GM18868 (cell line): ENCODE results near the gene COL15A1.

ENCODE experiments used
- ATAC-seq: cut with Tn5 transposase; IDR thresholded peaks from one replicate; pipeline ENCODE4 v1.9.1; 2021; ENCODE audit warnings: mild to moderate bottlenecking, moderate library complexity; ENCODE audit not compliant: unreplicated experiment

COL15A1 gene

DNA sequence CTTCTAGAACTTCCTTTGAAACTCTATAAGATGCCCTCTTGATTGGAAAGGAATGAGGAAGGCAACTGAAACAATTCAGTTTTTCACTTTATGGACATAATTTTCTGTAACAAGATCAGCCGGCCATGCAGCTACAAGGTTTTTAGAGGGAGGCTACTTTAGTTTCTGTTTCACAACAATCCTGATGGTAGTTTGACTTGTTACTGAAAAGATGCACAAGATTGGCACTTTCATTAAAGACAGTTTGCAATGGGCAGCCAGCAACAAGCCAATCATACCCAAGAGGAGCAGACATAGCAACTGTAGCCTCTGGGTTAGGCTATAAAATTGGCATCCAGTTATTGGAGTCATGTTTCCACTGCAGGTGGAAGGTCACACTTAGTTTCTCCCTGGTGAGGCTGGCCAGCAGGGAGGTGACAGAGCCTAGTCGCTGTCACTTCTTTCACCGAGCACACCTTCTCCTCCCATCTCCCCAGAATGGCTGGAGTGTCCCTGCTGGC is 87.0 kb downstream of the COL15A1 start:
- ATAC-seq, result no peak

DNA sequence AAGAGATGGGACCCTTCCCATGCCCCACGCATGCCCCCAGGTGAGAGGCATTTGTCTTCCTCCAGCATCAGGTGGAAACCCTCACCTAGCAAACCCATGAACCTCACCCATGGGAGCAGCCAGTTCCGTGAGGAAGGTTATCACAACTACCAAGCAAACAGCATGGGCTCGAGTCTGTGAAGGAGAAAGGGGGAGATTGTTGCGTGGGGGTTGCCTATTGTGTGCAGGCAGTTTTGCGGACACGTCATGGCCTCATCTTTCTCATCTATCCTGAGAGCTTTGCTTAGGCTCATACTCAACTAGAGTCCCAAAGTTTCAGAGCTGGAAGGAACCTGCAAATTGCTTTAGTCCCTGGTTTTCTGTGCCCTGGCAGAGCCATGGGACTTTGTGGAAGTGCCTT is 87.6 kb downstream of the COL15A1 start:
- ATAC-seq, result no peak

DNA sequence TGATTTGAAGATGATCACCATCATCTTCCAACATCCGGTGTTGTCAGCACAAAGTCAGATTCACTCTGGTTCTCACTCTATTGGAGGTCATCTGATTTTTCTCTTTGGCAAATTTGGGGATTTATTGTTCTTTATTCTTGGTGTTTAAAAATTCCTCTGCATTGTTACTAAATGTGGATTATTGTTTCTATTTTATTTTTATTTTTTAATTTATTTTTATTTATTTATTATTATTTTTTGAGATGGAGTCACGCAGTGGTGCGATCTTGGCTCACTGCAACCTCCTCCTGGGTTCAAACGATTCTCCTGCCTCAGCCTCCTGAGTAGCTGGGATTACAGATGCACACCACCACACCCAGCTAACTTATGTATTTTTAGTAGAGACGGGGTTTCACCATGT is 88.3 kb downstream of the COL15A1 start:
- ATAC-seq, result no peak

DNA sequence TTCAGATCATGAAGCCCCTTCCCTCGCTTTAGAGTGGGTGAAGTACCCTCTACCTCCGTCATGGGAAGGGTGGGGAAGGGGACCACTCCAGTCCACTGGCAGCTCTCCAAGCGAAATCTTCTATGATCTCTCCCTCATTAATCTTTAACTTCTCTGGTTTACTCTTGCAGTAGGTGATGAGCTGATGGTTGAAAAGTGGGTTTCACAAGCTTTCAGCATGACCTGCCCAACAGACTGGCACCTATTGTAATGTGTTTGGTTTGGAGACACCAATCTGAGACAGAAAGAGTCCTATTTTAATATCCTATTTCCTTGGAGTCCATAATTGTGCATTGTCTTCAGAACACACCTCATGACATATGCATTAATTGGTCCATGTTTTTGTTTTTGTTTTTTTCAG is 90.4 kb downstream of the COL15A1 start:
- ATAC-seq, result no peak

DNA sequence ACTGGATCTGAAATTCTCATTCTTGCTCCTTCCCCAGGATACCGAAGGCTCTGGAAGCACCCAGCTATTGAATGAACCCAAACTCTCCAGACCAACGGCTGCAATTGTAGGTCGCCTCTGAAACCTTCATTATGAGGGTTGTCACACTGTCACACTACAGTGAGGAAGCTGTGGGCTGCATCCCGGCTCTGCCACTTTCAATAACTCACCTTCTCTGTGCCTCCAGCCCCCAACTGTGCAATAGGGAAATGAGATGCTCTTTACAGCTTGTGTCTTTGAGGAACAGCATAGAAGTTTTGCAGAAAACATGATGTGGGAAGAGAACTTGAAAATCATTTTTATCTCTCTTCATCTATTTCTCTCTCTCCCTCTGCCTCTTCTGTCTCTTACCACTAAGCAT is 91.6 kb downstream of the COL15A1 start:
- no peak for ATAC-seq

DNA sequence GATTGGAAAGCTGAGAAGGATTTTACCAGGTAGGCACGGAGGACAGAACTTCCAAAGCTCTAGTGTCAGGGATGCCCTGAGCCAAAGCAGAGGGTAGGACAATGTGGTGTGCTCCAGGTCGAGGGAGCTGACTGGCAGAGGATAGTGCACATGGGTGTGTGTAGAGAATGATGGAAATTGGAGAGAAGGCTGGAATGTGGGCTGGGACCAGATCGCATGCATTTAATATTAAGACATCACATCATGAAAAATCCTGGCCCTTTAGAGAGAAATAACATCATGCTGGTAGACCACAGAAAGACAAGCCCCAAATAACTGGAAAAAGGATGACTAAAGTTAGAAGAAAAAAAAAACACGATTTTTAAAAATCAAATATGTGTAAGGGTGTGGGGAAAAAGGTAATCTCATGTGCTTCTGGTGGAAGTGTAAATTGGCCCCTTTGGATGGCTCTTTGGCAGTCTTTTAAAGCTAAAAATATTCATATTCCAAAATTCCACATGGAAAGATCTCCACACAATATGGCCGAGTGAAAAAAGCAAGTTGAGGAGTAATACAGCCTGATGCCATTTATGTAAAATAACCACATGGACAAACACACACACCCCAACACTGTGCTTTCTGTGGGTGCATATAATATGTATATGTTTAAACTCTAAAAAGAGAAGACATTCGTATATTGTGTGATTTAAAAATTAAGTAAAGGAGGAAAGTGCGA is 94.2 kb downstream of the COL15A1 start:
- no peak for ATAC-seq

DNA sequence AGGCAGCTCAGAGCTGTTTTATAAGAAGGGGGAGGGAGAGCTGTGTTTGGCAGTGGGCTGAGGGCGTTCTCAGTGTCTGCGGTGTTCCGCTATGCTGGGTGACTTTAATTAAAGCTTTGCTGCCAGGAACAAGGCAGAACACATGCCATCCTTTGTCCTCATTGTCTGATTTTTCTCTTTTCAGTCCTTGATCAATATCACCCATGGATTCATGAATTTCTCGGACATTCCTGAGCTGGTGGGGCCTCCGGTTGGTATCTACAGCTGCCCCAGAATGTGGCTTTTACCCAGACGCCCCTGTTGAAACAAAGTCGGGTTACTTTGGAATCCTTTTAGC is 94.7 kb downstream of the COL15A1 start:
- ATAC-seq, result no peak

DNA sequence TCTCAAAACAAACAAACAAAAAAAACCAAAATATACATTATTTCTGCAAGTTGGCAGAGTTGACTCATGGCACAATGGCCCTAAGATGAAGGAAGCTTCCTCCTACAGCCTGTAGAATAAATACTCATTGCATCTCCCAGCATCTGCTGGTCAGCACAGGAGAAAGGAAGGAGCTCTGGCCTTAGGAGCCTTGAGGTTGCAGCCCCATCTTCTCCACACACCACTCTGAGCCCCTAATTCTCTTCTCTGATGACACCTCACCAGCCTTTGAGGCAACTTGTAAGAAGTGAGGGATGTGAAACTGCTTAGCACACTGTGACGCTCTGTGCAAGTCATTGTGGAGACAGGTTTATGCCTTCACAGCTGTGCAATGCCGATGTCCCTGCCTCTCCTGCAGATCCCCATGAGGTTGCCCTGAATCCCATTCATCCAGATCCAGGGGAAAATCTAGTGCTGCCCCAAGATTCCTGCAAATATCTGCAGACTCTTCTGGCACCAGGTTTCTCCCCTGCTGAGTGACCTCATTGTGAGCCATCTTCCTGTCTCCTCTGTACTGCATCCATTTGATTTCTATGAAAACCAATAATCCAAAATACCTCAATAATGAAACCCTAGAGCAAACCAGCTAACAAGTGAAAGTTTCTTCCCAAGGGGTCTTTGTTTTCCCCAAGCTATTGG is 95.9 kb downstream of the COL15A1 start:
- ATAC-seq, result peak; percentile 63

DNA sequence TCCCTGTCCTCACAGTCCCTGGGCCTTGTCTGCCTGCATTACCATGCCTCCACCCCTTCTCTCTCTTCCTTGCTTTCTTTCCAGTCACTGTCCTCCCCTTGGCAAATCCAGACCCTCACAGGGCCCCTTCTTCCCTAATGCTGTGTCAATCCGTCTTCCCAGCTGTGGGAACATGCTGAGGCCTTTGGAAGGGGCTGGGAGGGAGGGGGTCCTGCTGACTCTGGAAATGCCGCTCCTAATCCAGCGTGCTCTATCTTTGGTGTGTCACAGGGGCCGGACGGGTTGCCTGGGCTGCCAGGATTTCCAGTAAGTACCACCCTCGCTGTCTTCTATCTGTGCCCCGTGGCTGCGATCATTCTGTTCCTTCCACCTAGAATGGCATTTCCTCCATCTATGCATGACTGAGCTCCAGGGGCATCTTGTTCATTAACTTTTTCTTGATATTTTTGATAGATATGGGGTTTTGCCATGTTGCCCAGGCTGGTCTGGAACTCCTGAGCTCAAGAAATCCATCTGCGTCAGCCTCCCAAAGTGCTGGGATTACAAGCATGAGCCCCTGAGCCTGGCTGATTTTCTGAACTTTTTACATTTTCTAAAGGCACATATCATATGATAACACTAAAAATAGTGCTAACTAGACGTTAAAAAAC is 96.7 kb downstream of the COL15A1 start:
- ATAC-seq, result no peak

DNA sequence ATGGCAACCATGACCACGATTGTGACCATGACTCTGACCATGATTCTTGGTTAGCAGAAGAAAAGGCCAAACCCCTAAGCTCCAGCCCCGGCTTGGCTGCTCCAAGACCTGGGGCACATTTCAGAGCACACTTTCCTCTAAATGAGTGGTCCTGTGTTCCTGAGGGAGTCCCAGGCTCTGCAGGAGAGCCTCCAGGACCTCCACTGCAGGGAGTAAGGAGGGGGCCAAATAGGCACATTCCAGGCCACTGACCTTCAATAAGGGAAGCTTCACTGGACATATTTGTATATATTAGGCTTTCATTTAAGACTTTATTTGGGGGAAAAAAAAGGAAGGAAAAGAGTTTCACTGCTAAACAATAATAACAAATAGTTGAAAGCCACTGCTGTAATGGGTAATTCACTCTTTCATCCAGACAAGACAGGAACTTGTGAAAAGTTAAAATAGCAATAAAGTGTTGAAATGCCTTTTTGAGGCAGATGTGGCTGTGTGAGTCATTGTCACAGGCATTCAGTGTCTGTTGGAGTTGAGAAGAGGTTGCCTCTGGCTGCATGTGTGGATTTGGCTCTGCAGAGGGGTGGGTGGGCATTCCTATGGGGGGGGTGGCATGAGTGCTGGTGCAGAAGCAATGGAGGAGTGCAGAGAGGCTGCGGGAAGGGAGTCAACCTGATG is 97.3 kb downstream of the COL15A1 start:
- no peak for ATAC-seq

DNA sequence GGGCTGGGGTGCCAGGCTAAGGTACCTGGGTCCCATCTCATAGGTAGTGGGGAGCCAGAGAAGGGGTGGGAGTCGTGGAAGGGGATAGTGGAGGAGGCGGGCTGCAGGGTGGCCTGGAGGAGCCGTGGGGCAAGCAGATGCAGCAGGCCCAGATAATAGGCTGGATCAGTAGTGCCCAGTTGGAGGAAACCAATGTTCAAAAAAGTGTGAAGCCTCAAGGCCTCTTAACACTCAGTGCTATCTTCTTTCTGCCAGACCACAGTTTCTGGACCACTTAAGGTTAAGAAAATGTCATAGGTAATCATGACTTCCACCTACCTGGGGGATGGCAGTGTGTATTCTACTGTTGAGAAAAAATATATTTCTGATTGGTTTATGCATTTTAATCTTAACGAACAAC is 97.9 kb downstream of the COL15A1 start:
- no peak for ATAC-seq

DNA sequence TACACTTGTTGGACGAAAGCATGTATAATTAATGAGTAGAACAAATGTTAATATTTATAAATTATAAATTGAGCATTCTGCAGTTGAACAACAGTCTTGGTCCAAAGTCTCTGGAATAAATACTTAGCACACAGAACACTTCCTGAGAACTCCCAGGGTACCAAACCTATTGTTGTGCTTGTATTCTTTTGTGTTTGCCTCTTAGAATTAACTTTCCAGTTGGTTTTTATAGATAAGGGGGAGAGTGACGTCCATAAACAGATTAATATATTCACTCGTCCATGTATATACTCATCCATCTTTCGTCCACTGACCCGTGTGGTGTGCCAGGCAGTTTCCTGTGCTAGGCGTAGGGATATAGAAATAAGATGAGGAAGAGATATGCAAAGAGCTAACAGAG is 98.9 kb downstream of the COL15A1 start:
- ATAC-seq, result no peak

DNA sequence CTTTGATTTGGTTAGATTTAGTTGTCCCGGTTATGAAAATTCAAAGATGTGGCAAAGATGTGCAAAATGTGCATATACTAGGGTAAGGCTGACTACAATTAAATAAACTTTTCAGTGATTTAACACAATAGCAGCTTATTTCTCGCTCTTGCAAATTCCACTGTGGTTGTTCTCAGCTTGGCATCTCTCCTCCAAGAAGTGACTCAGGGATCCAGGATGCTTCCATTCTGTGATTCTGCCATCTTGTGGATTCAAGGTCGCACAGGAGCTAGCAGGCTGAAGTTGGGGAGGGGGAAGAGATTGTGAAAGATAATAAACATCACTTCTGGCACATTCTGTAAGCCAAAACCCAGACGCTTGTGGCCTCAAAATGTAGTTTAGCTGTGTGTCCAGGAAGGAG is 101.1 kb downstream of the COL15A1 start:
- ATAC-seq, result no peak

DNA sequence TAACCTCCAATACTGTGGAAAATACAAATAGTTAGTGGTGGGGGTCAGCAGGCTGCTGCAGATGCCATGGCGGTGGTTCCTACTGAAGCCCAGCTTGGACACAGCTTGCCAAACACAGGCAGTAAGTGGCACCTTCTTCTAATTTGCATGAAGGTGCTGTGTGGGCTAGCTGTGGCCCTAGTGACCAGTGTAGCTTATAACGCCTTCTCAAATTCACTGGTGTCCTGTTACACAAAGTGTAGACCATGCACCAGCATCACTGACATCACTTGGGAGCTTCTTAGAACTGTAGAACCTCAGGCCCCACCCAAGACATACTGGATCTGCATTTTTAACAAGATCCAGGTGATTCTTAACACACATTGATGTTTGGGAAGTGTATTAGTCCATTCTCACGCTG is 102.4 kb downstream of the COL15A1 start:
- ATAC-seq, result no peak

DNA sequence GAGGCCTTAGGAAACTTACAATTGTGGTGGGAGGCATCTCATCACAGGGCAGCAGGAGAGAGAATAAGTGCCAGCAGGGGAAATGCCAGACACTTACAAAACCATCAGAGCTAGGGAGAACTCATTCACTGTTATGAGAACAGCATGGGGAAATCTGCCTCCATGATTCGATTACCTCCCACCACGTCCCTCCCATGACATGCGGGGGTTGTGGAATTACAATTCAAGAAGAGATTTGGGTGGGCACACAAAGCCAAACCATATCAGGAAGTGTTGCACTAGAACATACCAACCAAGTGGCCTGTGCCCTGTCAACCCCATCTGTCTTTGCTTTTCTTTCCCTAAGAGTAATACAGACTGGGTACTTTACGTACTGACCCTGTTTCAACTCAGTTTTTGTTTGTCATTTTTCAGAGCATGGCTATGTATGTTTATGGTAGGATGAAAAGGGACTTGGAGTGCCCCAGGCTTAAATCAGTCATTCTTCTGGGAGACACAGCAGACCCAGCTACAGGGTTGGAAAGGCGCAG is 102.9 kb downstream of the COL15A1 start:
- no peak for ATAC-seq

DNA sequence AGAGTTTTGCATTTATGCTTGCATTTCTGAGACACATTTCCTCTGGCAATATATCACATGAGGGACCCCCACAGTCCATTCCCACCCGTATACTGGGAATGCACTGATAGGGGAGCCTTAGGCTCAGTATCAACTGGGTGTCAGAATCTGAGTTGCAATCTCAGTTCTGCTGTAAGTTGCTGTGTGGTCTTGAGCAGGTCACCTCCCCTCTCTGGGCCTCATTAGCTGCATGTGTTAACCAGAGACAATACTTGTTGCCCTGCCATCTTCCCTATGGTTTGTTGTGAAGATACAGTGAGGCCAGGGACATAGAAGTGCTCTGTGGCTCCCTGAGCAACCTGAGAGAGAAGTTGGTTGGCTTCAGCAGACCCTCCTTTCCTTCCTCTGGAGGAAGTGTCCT is 105.5 kb downstream of the COL15A1 start:
- no peak for ATAC-seq

DNA sequence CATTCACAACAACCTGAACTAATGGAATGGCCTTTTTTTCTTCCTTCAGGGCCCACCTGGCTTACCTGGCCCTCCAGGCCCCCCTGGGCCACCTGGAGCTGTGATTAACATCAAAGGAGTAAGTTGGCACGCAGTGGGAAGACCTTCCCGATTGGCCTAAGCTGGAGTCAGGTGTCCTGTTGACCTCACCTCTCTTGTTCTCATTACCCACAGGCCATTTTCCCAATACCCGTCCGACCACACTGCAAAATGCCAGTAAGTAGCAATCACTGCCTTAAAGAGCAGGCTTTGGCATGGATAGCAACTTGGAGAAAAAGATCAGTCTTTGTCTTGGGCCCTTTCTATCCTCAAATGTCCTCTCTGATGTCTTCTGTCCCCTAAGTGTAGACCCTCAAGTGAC is 105.9 kb downstream of the COL15A1 start:
- no peak for ATAC-seq

DNA sequence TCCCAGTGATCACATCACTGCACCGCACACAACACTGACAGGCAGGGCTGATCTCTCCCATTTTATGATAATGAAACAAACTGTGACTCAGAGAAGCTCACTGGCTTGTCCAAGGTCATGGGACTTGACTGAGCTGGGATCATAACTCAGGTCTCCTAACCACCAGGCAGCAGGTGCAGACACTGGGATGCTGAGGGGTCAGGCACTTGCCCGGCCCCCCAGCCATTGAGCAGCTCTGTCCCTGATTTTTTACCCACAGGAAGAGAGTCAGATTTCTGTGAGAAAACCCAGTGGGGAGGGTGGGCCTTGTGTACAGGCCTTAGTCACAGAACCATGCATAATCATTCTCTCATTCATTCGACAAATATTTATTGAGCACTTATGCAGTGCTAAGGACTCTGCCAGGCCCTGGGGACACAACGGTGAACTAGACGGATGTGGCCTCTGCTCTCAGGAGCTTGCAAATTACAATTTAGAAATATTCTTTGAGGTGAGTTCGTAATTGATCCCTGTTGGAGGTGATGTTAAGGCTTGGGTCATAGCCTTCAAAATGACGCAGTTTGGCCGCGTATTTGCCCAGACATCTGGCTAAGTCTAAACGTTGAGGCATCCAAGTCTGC is 106.7 kb downstream of the COL15A1 start:
- no peak for ATAC-seq

DNA sequence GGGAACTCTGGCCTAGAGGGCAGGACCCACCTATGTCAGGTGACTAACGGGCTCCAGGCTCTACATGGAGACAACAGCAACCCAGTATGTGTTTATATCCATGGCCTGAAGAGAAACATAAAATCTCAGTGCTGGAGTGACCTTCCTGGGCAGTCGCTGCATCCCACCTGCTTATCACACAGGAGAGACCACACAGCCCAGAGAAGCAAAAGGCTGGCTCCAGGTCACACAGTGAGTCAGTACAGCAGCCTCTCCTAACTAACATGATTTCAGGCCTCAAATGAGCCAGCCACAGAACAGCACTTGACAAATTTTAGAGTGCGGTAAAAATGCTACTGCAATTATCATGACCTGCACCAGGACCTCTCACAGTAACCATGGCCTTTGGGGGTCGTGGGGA is 107.2 kb downstream of the COL15A1 start:
- no peak for ATAC-seq

DNA sequence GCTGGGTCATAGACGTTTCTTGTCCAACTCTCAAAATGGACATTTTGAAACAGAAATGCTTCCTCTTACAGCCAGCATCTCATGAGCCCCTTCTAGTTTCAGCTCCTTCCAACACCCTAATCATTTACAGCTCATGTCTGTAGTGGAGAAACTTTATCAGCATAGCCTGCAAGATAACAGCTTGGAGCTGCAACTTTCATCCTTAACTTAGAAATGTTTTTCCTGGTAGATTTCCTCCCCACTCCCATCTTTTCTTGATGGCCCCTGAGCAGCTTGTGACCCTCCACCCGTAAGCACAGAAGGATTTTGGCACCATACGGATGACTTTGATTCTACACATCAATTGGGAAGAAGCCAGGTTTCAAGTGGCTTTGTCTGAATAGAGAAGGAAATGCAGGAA is 107.7 kb downstream of the COL15A1 start:
- no peak for ATAC-seq

DNA sequence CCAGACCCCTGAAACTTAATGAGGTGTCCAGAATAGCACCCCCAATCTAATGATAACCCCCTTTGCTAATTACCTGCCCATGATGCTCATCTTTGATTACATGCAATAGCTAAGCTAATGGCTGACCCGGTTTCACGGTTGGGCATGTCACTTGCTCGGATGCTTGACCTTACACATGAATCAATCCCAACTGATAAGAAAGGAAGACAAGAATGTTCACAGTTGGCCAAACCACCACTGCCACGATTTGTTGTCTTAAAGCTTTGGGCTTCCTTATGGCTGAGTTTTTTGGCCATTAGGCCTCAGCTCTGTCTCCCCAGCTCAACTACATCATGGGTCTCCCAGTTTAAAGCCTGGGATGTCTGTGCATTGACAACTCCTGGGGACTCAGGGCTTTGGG is 108.1 kb downstream of the COL15A1 start:
- no peak for ATAC-seq
